H1 (cell line): ENCODE data around the gene TCF7L2. TPM values are rescaled to one million over a fixed set of nuclear protein-coding genes. Genes with fewer than 3 reads are reported as not detected.

Source experiments
- CTCF ChIA-PET: fragments of 300-600 bp; sonication (Branson Sonifier 250); formaldehyde crosslinking; loops from one replicate; lab custom pipeline; 2021; ENCODE audit not compliant: partially characterized antibody; lab: Charles Lee
- POLR2A ChIA-PET: fragments of 300-600 bp; sonication (Branson Sonifier 250); formaldehyde crosslinking; loops from one replicate; lab custom pipeline; 2021; ENCODE audit warnings: inconsistent platforms; ENCODE audit not compliant: partially characterized antibody; lab: Charles Lee
- DNase-seq, 2 experiments: peaks; one replicate each; pipeline versions ENCODE4 v3.0.0 to v3.0.0-alpha.2; 2010 to 2022; ENCODE audit warnings: low spot score in 2 of 2, low read depth in 1 of 2, mixed read lengths in 1 of 2
- FAIRE-seq: peaks from 2 replicates; lab custom pipeline; 2011; peaks lifted over from hg19 to GRCh38; lab: Jason Lieb, UNC
- H2AFZ ChIP-seq: 2 replicates; pipeline ENCODE4 v1.8.1; 2012; ENCODE audit warnings: low read length, inconsistent platforms
- H2AK5ac ChIP-seq: 2 replicates; pipeline ENCODE4 v1.6.1; 2013; ENCODE audit warnings: low read depth, low read length
- H2BK120ac ChIP-seq: replicated peaks from 2 replicates; pipeline ENCODE3; 2013; ENCODE audit warnings: low read depth, low read length, inconsistent platforms
- H2BK12ac ChIP-seq: 2 replicates; pipeline ENCODE4 v1.6.1; 2013; ENCODE audit warnings: low read depth, low read length
- H2BK15ac ChIP-seq: 2 replicates; pipeline ENCODE4 v1.6.1; 2013; ENCODE audit warnings: low read length
- H2BK20ac ChIP-seq: 2 replicates; pipeline ENCODE4 v1.6.1; 2013; ENCODE audit warnings: low read length
- H2BK5ac ChIP-seq: 2 replicates; pipeline ENCODE4 v1.6.1; 2013; ENCODE audit warnings: low read depth, low read length
- H3K14ac ChIP-seq: 2 replicates; pipeline ENCODE4 v1.6.1; 2013; ENCODE audit warnings: inconsistent platforms; ENCODE audit not compliant: insufficient read length
- H3K18ac ChIP-seq: 2 replicates; pipeline ENCODE4 v1.6.1; 2013; ENCODE audit warnings: low read length; ENCODE audit errors: extremely low read depth
- H3K23ac ChIP-seq: 2 replicates; pipeline ENCODE4 v1.6.1; 2013; ENCODE audit warnings: inconsistent platforms; ENCODE audit not compliant: insufficient read length
- H3K23me2 ChIP-seq: 2 replicates; pipeline ENCODE4 v1.6.1; 2013; ENCODE audit warnings: low read depth, low read length
- H3K27ac ChIP-seq: 2 replicates; pipeline ENCODE4 v1.6.1; 2011; ENCODE audit warnings: low read depth, low read length, inconsistent platforms
- H3K27me3 ChIP-seq, 4 experiments: replicated peaks in 1 of 4; 1 replicate in 1 of 4; 2 replicates in 3 of 4; pipeline versions ENCODE4 v1.6.1 to v1.8.1; 2011 to 2013; ENCODE audit warnings: low read length in 3 of 4, mild to moderate bottlenecking in 3 of 4, inconsistent platforms in 2 of 4, mixed read lengths in 2 of 4, moderate library complexity in 1 of 4; ENCODE audit not compliant: control insufficient read depth in 3 of 4, insufficient read depth in 3 of 4; ENCODE audit errors: extremely low read depth in 1 of 4
- H3K36me3 ChIP-seq, 4 experiments: 2 replicates each; pipeline versions ENCODE4 v1.6.1 to v1.8.1; 2011 to 2013; ENCODE audit warnings: mild to moderate bottlenecking in 4 of 4, low read length in 3 of 4, moderate library complexity in 2 of 4, control low read depth in 1 of 4, inconsistent platforms in 1 of 4; ENCODE audit not compliant: insufficient read depth in 4 of 4, control insufficient read depth in 2 of 4
- H3K4ac ChIP-seq: replicated peaks from 2 replicates; pipeline ENCODE3; 2013; ENCODE audit warnings: low read length, low read depth, mixed read lengths, inconsistent platforms; ENCODE audit not compliant: insufficient read length
- H3K4me1 ChIP-seq, 4 experiments: replicated peaks in 1 of 4; 1 replicate in 1 of 4; 2 replicates in 3 of 4; pipeline versions ENCODE4 v1.6.1 to v1.8.1; 2011 to 2013; ENCODE audit warnings: low read length in 3 of 4, inconsistent platforms in 2 of 4, mixed read lengths in 1 of 4; ENCODE audit not compliant: insufficient read depth in 4 of 4, control insufficient read depth in 3 of 4
- H3K4me2 ChIP-seq, 2 experiments: 2 replicates each; pipeline versions ENCODE4 v1.6.1 to v1.8.1; 2011 to 2013; ENCODE audit warnings: low read depth in 2 of 2, low read length in 2 of 2, control low read depth in 1 of 2, inconsistent platforms in 1 of 2, mild to moderate bottlenecking in 1 of 2; ENCODE audit not compliant: insufficient read depth in 1 of 2
- H3K4me3 ChIP-seq, 4 experiments: fragments of 200-600, 300-600 bp in 1 of 4; sonication (generic), shearing (Covaris generic), sonication (Bioruptor Twin) in 1 of 4; 2 replicates each; pipeline versions ENCODE4 v1.5.1 to v1.8.1; 2011 to 2016; ENCODE audit warnings: low read length in 4 of 4, low read depth in 3 of 4, control low read depth in 2 of 4, inconsistent platforms in 2 of 4, mild to moderate bottlenecking in 2 of 4, mixed read lengths in 1 of 4, moderate library complexity in 1 of 4; ENCODE audit not compliant: insufficient read depth in 2 of 4; ENCODE audit errors: extremely low read depth in 1 of 4
- H3K56ac ChIP-seq: replicated peaks from 2 replicates; pipeline ENCODE3; 2013; ENCODE audit warnings: low read depth, mild to moderate bottlenecking, mixed read lengths, low read length, inconsistent platforms; ENCODE audit not compliant: insufficient read length
- H3K79me1 ChIP-seq: 2 replicates; pipeline ENCODE4 v1.6.1; 2013; ENCODE audit warnings: low read depth, low read length, control low read depth
- H3K79me2 ChIP-seq, 2 experiments: 2 replicates each; pipeline versions ENCODE4 v1.6.1 to v1.8.1; 2012 to 2013; ENCODE audit warnings: low read length in 2 of 2, mild to moderate bottlenecking in 2 of 2, inconsistent platforms in 1 of 2; ENCODE audit not compliant: insufficient read depth in 2 of 2, control insufficient read depth in 1 of 2
- H3K9ac ChIP-seq, 4 experiments: replicated peaks in 1 of 4; 1 replicate in 1 of 4; 2 replicates in 3 of 4; pipeline versions ENCODE4 v1.6.1 to v1.8.1; 2011 to 2013; ENCODE audit warnings: low read depth in 3 of 4, low read length in 3 of 4, control low read depth in 2 of 4, mild to moderate bottlenecking in 2 of 4, moderate library complexity in 2 of 4, inconsistent platforms in 1 of 4; ENCODE audit errors: extremely low read depth in 1 of 4
- H3K9me3 ChIP-seq, 2 experiments: 2 replicates each; pipeline versions ENCODE4 v1.6.1 to v1.8.1; 2012 to 2013; ENCODE audit warnings: mild to moderate bottlenecking in 2 of 2, moderate library complexity in 2 of 2, control low read depth in 1 of 2, inconsistent platforms in 1 of 2, low read depth in 1 of 2, low read length in 1 of 2, mixed read lengths in 1 of 2; ENCODE audit not compliant: insufficient read depth in 2 of 2
- H4K20me1 ChIP-seq, 2 experiments: replicated peaks in 1 of 2; 2 replicates each; pipeline versions ENCODE3 to v1.8.1; 2011 to 2013; ENCODE audit warnings: inconsistent platforms in 2 of 2, low read length in 2 of 2, mild to moderate bottlenecking in 1 of 2; ENCODE audit not compliant: insufficient read depth in 2 of 2, control insufficient read depth in 1 of 2
- H4K5ac ChIP-seq: 2 replicates; pipeline ENCODE4 v1.6.1; 2013; ENCODE audit warnings: low read length, low read depth, mixed read lengths, inconsistent platforms; ENCODE audit not compliant: insufficient read length
- H4K8ac ChIP-seq: 2 replicates; pipeline ENCODE4 v1.8.0; 2013; ENCODE audit warnings: mild to moderate bottlenecking, moderate library complexity, low read length, inconsistent platforms; ENCODE audit not compliant: insufficient read depth; ENCODE audit errors: extremely low read depth
- H4K91ac ChIP-seq: replicated peaks from 2 replicates; pipeline ENCODE3; 2013; ENCODE audit warnings: low read length, mixed read lengths, inconsistent platforms; ENCODE audit not compliant: insufficient read length
- CREB1 ChIP-seq: IDR thresholded peaks from 2 replicates; pipeline ENCODE4 v1.6.1; 2012; ENCODE audit warnings: inconsistent platforms
- CTBP2 ChIP-seq: IDR thresholded peaks from 2 replicates; pipeline ENCODE4 v1.7.0; 2011; ENCODE audit warnings: borderline replicate concordance, mild to moderate bottlenecking, moderate library complexity, mixed read lengths, low read length; ENCODE audit not compliant: insufficient read depth, insufficient read length
- HDAC2 ChIP-seq, 2 experiments: fragments of 300-600 bp in 1 of 2; sonication (generic) in 1 of 2; IDR thresholded peaks; 2 replicates each; pipeline ENCODE4 v1.6.1; 2011 to 2012; ENCODE audit warnings: low read depth in 2 of 2, low read length in 2 of 2, mild to moderate bottlenecking in 2 of 2, moderate library complexity in 2 of 2, borderline replicate concordance in 1 of 2, inconsistent platforms in 1 of 2
- MAFK ChIP-seq: IDR thresholded peaks from 2 replicates; pipeline ENCODE4 v1.6.1; 2012; ENCODE audit warnings: low read depth, mild to moderate bottlenecking, improper control_type of control experiment, low read length
- RAD21 ChIP-seq, 2 experiments: IDR thresholded peaks in 1 of 2; conservative IDR thresholded peaks in 1 of 2; 2 replicates each; pipeline ENCODE4 v1.6.1; 2011; ENCODE audit warnings: low read depth in 2 of 2, low read length in 2 of 2, improper control_type of control experiment in 1 of 2, inconsistent platforms in 1 of 2, mild to moderate bottlenecking in 1 of 2, moderate library complexity in 1 of 2
- RFX5 ChIP-seq: IDR thresholded peaks from 2 replicates; pipeline ENCODE4 v1.6.1; 2011; ENCODE audit warnings: low read depth, low read length, improper control_type of control experiment, borderline replicate concordance
- SIX5 ChIP-seq: IDR thresholded peaks from 2 replicates; pipeline ENCODE4 v1.6.1; 2011; ENCODE audit warnings: mild to moderate bottlenecking, low read depth, low read length
- TAF7 ChIP-seq: optimal IDR thresholded peaks from 2 replicates; pipeline ENCODE3; 2011; ENCODE audit warnings: low read depth, mild to moderate bottlenecking, inconsistent platforms, low read length, moderate library complexity, borderline replicate concordance
- WGBS, 2 experiments: shearing (Covaris generic) in 1 of 2; methylation state at CpG; one replicate each; pipeline versions ENCODE4 v1.1.6 to v1.1.7; 2013 to 2015; ENCODE audit warnings: low lambda C conversion rate in 2 of 2, mixed read lengths in 2 of 2, inconsistent platforms in 1 of 2, low coverage in 1 of 2, missing lambda C conversion rate in 1 of 2; ENCODE audit not compliant: insufficient replicate concordance in 2 of 2, insufficient coverage in 1 of 2, insufficient read length in 1 of 2; ENCODE audit errors: extremely low coverage in 1 of 2, missing lambda C conversion rate in 1 of 2; 5-methylcytosine and 5-hydroxymethylcytosine counted together
- polyA plus RNA-seq, 7 experiments: library from polyadenylated mRNA; depleted of rRNA in 3 of 7; stranded (reverse) in 5 of 7; unstranded in 2 of 7; fragments of >200 nt in 5 of 7; fragments of 200-250 nt in 2 of 7; gene quantifications; 1 replicate in 5 of 7; 2 replicates in 1 of 7; 4 replicates in 1 of 7; pipeline versions ENCODE4 v1.2.1 to v1.2.3, GENCODE V29; 2011 to 2013; ENCODE audit warnings: missing spikeins in 2 of 7, mixed read lengths in 2 of 7
- total RNA-seq: library from RNA; stranded (reverse); fragmentation: NEBNext Ultra II Directional; extraction: Animal tissue kit (Norgen Biotek cat#: 25700); gene quantifications from 2 replicates; pipeline ENCODE4 v1.2.1, GENCODE V29; 2021
- TF ChIP-seq, protein P1 (sequence below): IDR thresholded peaks from 2 replicates; pipeline ENCODE4 v1.6.1; 2011; ENCODE audit warnings: low read length, improper control_type of control experiment

Gene TCF7L2
- total and polyA plus RNA-seq, 2 of the 8 experiments (the other 6 are each of a cell fraction or from before 2014, with no cell fraction given): 33.9 to 67.3 TPM

DNA sequence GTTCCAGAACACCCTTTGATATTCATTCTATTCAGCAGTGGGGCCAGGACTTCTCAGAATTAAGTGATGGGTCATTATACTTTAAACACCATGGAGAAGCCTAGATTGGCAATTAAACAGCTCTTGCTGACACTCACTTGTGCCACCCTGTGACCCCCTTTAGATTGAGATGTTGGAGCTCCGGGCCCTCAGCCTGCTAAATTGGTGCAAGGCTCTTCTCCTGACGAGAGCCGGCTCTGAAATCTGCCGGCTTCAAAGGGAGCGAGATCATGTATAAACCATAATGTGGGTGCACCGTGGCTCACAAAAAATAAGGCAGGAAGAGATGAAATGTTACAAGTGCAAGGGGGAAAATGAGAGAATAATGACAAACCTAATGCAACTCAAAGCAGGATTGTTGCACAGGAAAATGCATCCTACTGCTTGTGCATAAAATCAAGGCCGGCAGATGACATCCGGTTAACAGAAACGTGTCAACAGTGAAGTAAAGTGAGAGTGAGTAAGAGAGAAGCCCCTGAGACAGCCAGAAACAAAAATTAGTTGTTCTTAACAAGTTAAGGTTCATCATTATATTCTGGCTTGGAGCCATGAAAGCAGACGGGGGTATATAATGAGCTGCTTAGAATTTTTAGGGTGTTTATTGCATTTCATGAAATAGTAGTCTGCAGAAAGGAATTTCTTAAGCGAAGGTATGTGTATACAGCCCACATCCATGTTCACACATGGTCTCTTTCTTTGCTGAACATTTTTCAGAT, 198.2 kb downstream of the TCF7L2 start:
- Histone ChIP-seq H3K36me3 (peaks cover 33 to 100% (median 82%) of the 10 kb centered on the region in 4 experiments), H2BK12ac (no peak overlapping the region), H3K4me2 (no peak overlapping the region), H2BK5ac (no peak overlapping the region), H2BK20ac (no peak overlapping the region), H3K4me3 (no peak overlapping the region), H4K5ac (no peak overlapping the region), H3K56ac (no peak overlapping the region), H3K9ac (no peak overlapping the region), H3K14ac (no peak overlapping the region), H4K91ac (no peak overlapping the region), H3K27me3 (no peaks in the 10 kb centered on the region), H3K4ac (no peak overlapping the region), H2AK5ac (no peak overlapping the region), H3K27ac (no peak overlapping the region), H4K20me1 (peaks cover 0 to 2% of the 10 kb centered on the region in 2 experiments), H2BK15ac (no peak overlapping the region), H3K18ac (no peak overlapping the region), H3K23ac (no peak overlapping the region), H4K8ac (no peak overlapping the region), H2AFZ (no peak overlapping the region), H3K9me3 (no peaks in the 10 kb centered on the region), H3K4me1 (no peaks in the 10 kb centered on the region), H3K79me2 (peaks cover 0 to 6% of the 10 kb centered on the region in 2 experiments; a peak in 1 of 4 replicates), H2BK120ac (no peak overlapping the region), H3K23me2 (no peaks in the 10 kb centered on the region; the same call in 1 of the 2 replicates), H3K79me1 (peaks cover 4% of the 10 kb centered on the region; the same call in 1 of the 2 replicates)
- 91% methylated on average over 11 of the region's 11 CpGs; no CpG with 5 or more reads in 1 of the 2 experiments for WGBS, 2 experiments
- DNase-seq (no peak), FAIRE-seq (no peak)
- ChIA-PET POLR2A (no interaction called here), CTCF (interaction anchor here (0.6 to 1.2 kb wide), 5 partner anchors 9 to 109 kb away, joined by 3 to 6 read pairs (median 3); no protein-coding TSS in a partner anchor)
- TF ChIP-seq SIX5 (no peak), RAD21 (IDR thresholded peaks at IDR 0.05 in 1 of 2, conservative IDR thresholded peaks at IDR 0.05 in 1 of 2; ENCODE audit: low read depth in 2 of 2, low read length in 2 of 2) (no peak), HDAC2 (IDR thresholded peaks at IDR 0.05; ENCODE audit: borderline replicate concordance in 1 of 2, low read depth in 2 of 2, low read length in 2 of 2) (no peak), TAF7 (no peak), CREB1 (no peak), CTBP2 (no peak), MAFK (no peak), RFX5 (no peak)
- TF ChIP-seq, protein P1, sequence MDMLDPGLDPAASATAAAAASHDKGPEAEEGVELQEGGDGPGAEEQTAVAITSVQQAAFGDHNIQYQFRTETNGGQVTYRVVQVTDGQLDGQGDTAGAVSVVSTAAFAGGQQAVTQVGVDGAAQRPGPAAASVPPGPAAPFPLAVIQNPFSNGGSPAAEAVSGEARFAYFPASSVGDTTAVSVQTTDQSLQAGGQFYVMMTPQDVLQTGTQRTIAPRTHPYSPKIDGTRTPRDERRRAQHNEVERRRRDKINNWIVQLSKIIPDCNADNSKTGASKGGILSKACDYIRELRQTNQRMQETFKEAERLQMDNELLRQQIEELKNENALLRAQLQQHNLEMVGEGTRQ: no peak
